Measurements from ENCODE around the gene PTPRN2. TPM values are rescaled to one million over a fixed set of nuclear protein-coding genes. Genes with fewer than 3 reads are reported as not detected.

The PTPRN2 gene
- polyA plus RNA-seq, 6 donors from 2014 or later: 1.4 to 4.6 (median 3.8) TPM

- H3K36me3 Mint-ChIP-seq: no peaks in the 10 kb centered on the region
- H3K9me3 Mint-ChIP-seq: peaks cover 0 to 3% (median 0%) of the 10 kb centered on the region in 7 donors
- ATAC-seq (ENCODE audit: low read depth in 2 of 2): no peak
- no peaks in the 10 kb centered on the region for H3K4me1 Mint-ChIP-seq
- no peak for DNase-seq
- peaks cover 0 to 15% (median 8%) of the 10 kb centered on the region in 3 donors for H3K27me3 Mint-ChIP-seq
- H3K27ac Mint-ChIP-seq: no peak overlapping the region
- H3K4me3 Mint-ChIP-seq: no peak overlapping the region
These were observed 37.3 kb downstream of the PTPRN2 start for GRCh38 chr7:158550394-158550700.

DNA sequence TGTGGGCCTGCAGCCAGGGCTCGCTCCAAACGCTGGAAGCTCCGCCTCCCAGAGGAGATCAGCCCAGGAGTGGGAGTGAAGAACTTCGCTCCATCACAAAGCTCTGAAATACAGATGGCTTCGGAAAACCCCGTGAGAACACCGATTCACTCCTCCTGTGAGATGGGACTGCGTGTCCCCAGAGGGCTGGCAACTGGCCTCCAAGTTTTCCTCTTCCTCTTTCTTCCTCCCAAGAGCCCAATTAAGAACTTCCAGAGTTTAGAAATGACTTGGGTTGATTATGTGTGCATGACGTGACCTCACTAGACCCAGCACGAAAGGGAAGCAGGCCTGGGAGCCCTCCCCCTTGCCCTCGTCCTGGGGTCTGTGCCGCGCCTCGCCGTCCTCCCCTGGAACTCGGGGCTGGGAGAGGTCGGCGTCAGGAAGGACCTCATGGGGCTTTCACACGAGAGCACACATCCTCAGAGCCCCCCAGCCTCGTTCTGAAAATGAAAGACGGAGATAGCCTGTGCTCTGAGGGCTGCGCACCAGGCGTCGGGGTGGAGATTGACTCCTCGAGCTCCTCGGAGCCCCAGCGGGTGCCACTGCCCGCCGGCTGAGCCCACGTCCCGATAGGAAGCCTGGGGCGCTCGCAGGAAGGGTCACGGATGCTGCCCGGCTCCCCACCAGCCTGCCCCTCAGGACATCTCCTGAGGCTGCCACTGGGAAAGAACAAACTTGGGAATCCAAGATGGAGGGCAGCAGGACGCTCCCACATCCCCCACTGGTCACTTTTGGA lies 37.8 kb downstream of the PTPRN2 start:
- peaks cover 0 to 9% (median 8%) of the 10 kb centered on the region in 3 donors for H3K27me3 Mint-ChIP-seq
- H3K9me3 Mint-ChIP-seq: peaks cover 0 to 3% (median 0%) of the 10 kb centered on the region in 7 donors
- no peaks in the 10 kb centered on the region for H3K4me1 Mint-ChIP-seq
- H3K27ac Mint-ChIP-seq: no peak overlapping the region
- ATAC-seq (ENCODE audit: low read depth in 2 of 2) (no peak), DNase-seq (no peak)
- H3K4me3 Mint-ChIP-seq: no peak overlapping the region
- no peaks in the 10 kb centered on the region for H3K36me3 Mint-ChIP-seq

GRCh38 chr7:158549176-158549615 lies 38.4 kb downstream of the PTPRN2 start:
- Mint-ChIP-seq H3K27ac (no peak overlapping the region), H3K4me1 (no peaks in the 10 kb centered on the region), H3K4me3 (no peak overlapping the region), H3K9me3 (peaks cover 0 to 3% (median 0%) of the 10 kb centered on the region in 7 donors), H3K27me3 (peaks cover 0 to 6% (median 5%) of the 10 kb centered on the region in 3 donors), H3K36me3 (no peaks in the 10 kb centered on the region)
- DNase-seq: no peak
- ATAC-seq (ENCODE audit: low read depth in 2 of 2): no peak

GRCh38 chr7:158548726-158549125 lies 38.9 kb downstream of the PTPRN2 start:
- Mint-ChIP-seq H3K4me1 (no peaks in the 10 kb centered on the region), H3K27ac (no peak overlapping the region), H3K27me3 (peaks cover 0 to 5% (median 5%) of the 10 kb centered on the region in 3 donors), H3K36me3 (no peaks in the 10 kb centered on the region), H3K9me3 (peaks cover 0 to 3% (median 0%) of the 10 kb centered on the region in 7 donors), H3K4me3 (no peak overlapping the region)
- no peak for DNase-seq
- ATAC-seq (ENCODE audit: low read depth in 2 of 2): no peak

- no peak overlapping the region for H3K27ac Mint-ChIP-seq
- no peak for DNase-seq
- no peaks in the 10 kb centered on the region for H3K4me1 Mint-ChIP-seq
- H3K27me3 Mint-ChIP-seq: peaks cover 0 to 5% (median 0%) of the 10 kb centered on the region in 3 donors
- H3K9me3 Mint-ChIP-seq: no peaks in the 10 kb centered on the region
- no peak for ATAC-seq (ENCODE audit: low read depth in 2 of 2)
- no peak overlapping the region for H3K4me3 Mint-ChIP-seq
- H3K36me3 Mint-ChIP-seq: no peaks in the 10 kb centered on the region
These were observed 39.8 kb downstream of the PTPRN2 start for GRCh38 chr7:158547817-158548216.

GRCh38 chr7:158546626-158547025 lies 41.0 kb downstream of the PTPRN2 start:
- peaks cover 0 to 3% (median 2%) of the 10 kb centered on the region in 3 donors for H3K4me1 Mint-ChIP-seq
- ATAC-seq (ENCODE audit: low read depth in 2 of 2) (no peak), DNase-seq (no peak)
- no peak overlapping the region for H3K4me3 Mint-ChIP-seq
- H3K9me3 Mint-ChIP-seq: no peaks in the 10 kb centered on the region
- H3K36me3 Mint-ChIP-seq: no peaks in the 10 kb centered on the region
- H3K27ac Mint-ChIP-seq: no peak overlapping the region
- peaks cover 0 to 5% (median 0%) of the 10 kb centered on the region in 3 donors for H3K27me3 Mint-ChIP-seq

GRCh38 chr7:158546214-158546613 lies 41.4 kb downstream of the PTPRN2 start:
- ATAC-seq (ENCODE audit: low read depth in 2 of 2) (no peak), DNase-seq (no peak)
- no peak overlapping the region for H3K4me3 Mint-ChIP-seq
- peaks cover 0 to 5% (median 0%) of the 10 kb centered on the region in 3 donors for H3K27me3 Mint-ChIP-seq
- H3K27ac Mint-ChIP-seq: no peak overlapping the region
- no peaks in the 10 kb centered on the region for H3K9me3 Mint-ChIP-seq
- H3K4me1 Mint-ChIP-seq: peaks cover 4 to 7% (median 6%) of the 10 kb centered on the region in 3 donors
- H3K36me3 Mint-ChIP-seq: no peaks in the 10 kb centered on the region

DNA sequence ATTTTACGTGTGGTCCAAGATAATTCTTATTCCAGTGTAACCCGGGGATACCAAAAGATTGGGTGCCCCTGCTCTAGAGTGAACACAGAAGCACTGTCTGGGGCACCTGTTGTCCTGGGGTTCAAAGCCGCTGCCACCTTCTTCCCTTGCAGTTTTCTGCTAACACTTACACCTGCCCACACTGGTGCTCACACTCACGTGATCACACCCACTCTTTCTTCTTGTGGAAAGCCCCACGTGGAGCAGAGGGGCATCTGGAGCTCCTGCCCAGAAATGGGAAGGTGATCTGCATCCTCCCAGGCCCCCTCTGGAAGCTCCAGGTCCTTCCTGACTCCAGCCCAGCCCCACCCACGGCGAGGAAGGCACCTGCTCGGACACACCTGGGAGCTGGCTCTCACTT lies 42.9 kb downstream of the PTPRN2 start:
- Mint-ChIP-seq H3K27ac (no peak overlapping the region), H3K27me3 (peaks cover 0 to 5% (median 0%) of the 10 kb centered on the region in 3 donors), H3K9me3 (no peaks in the 10 kb centered on the region), H3K4me3 (peak overlapping the region in 1 of 8 donors; percentile 30), H3K4me1 (peaks cover 5 to 10% (median 8%) of the 10 kb centered on the region in 3 donors), H3K36me3 (no peaks in the 10 kb centered on the region)
- DNase-seq (no peak), ATAC-seq (ENCODE audit: low read depth in 2 of 2) (no peak)

- Mint-ChIP-seq H3K27ac (no peak overlapping the region), H3K27me3 (peaks cover 0 to 5% (median 0%) of the 10 kb centered on the region in 3 donors), H3K4me3 (peak overlapping the region in 1 of 8 donors; percentile 22), H3K9me3 (no peaks in the 10 kb centered on the region), H3K4me1 (peaks cover 5 to 10% (median 8%) of the 10 kb centered on the region in 3 donors), H3K36me3 (no peaks in the 10 kb centered on the region)
- DNase-seq: no peak
- no peak for ATAC-seq (ENCODE audit: low read depth in 2 of 2)
These were observed 43.8 kb downstream of the PTPRN2 start for GRCh38 chr7:158543840-158544239.

DNA sequence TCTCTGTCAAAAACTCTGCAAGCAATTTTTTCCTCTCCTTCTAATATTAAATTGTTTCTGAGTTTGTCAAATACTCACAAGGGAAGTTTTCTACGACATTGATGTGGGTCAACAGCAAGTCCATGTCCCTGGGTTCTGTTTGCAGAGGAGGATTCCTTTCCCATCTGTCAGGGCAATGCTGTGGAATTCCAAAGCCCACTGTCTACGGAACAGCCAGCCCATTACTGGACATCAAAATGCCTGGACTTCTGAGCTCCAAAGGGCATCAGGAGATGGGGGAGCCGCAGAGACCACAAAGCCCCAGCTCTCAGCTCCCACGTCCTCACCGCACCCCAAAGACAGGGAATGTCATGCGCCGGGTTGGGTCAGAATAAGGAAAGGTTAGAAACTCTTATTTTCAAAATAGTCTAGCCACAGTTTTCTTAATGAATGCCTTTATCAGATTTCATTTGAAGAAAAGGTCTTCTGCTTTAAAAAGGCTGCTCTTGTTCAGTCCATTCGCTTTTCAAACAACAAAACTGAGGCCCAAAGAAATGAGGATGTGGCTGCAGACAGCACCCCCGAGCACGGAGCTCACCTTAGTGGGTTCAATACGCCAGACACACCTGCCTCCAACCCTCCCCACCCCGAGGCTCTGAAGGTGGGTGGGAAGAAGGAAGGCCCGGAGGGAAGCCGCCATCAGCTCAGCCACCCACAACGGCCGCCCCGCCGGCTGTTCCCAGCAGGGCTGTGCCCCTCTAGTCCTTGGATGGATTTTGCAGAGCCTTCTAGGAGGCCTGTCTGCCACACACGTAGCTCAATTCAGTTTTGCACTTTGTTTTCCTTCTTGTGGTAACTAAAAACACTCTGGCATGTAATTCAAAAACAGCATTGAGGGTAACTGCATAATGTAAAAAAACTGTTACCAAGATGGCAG lies 44.7 kb downstream of the PTPRN2 start:
- DNase-seq (no peak), ATAC-seq (ENCODE audit: low read depth in 2 of 2) (no peak)
- no peaks in the 10 kb centered on the region for H3K36me3 Mint-ChIP-seq
- H3K27ac Mint-ChIP-seq: no peak overlapping the region
- no peak overlapping the region for H3K4me3 Mint-ChIP-seq
- no peaks in the 10 kb centered on the region for H3K27me3 Mint-ChIP-seq
- H3K4me1 Mint-ChIP-seq: peaks cover 5 to 10% (median 8%) of the 10 kb centered on the region in 3 donors
- no peaks in the 10 kb centered on the region for H3K9me3 Mint-ChIP-seq

- DNase-seq: peak; percentile 49
These were observed 46.1 kb downstream of the PTPRN2 start for GRCh38 chr7:158541346-158542010.

GRCh38 chr7:158539711-158540146 lies 47.9 kb downstream of the PTPRN2 start:
- Mint-ChIP-seq H3K4me1 (peaks cover 5 to 10% (median 8%) of the 10 kb centered on the region in 3 donors), H3K4me3 (peak overlapping the region in 1 of 8 donors; percentile 10), H3K27ac (no peak overlapping the region), H3K27me3 (no peaks in the 10 kb centered on the region), H3K9me3 (peaks cover 0 to 7% (median 0%) of the 10 kb centered on the region in 7 donors), H3K36me3 (peaks cover 0 to 6% of the 10 kb centered on the region in 2 donors)
- DNase-seq (no peak), ATAC-seq (ENCODE audit: low read depth in 2 of 2) (no peak)

More at GRCh38 chr7:158541346-158542010, 46.1 kb downstream of the PTPRN2 start:
- peaks cover 5 to 10% (median 8%) of the 10 kb centered on the region in 3 donors for H3K4me1 Mint-ChIP-seq
- H3K36me3 Mint-ChIP-seq: no peaks in the 10 kb centered on the region
- H3K27ac Mint-ChIP-seq: peak overlapping the region in 2 of 6 donors; percentile 25 to 82
- no peaks in the 10 kb centered on the region for H3K27me3 Mint-ChIP-seq
- peak overlapping the region in 6 of 8 donors; percentile 16 to 78 (median 56) for H3K4me3 Mint-ChIP-seq
- H3K9me3 Mint-ChIP-seq: no peaks in the 10 kb centered on the region
- peak; percentile 80 to 85 for ATAC-seq (ENCODE audit: low read depth in 2 of 2)
